ENCODE results near the gene SLC4A5.

- TF ChIP-seq CTCF (conservative IDR thresholded peaks at IDR 0.05 in 1 of 2, IDR thresholded peaks at IDR 0.05 in 1 of 2; ENCODE audit: extremely low read depth in 1 of 2, insufficient read depth in 1 of 2, low read depth in 1 of 2, low read length in 2 of 2) (peak; percentile 99), EZH2 (IDR thresholded peaks at IDR 0.05; ENCODE audit: borderline replicate concordance, low read length) (no peak)
These were observed 48.6 kb upstream of the SLC4A5 start for GRCh38 chr2:74391580-74392448.
